ENCODE data around the gene MPP2. TPM values are rescaled to one million over a fixed set of nuclear protein-coding genes. Genes with fewer than 3 reads are reported as not detected.

MPP2 gene
- total RNA-seq, 5 donors from 2014 or later (not counting 1 experiment from before 2014, with no cell fraction given), result 1.6 to 5.6 (median 3.2) TPM

DNA sequence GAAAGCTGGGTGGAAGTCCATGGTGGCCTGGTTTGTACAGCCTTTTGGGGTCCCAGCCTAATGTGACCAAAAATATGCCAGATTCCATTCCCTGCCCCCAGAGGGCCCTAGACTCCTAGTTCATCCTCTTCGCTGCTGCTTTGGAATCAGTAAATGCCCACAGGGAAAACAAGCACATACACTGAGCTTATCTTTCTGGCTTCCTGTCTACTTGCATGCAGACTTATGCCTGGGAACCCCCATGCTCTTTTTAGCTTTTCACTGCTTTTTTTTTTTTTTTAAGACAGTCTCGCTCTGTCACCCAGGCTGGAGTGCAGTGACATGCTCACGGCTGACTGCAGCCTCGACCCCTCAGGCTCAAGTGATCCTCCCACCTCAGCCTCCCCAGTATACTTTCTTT, 66.5 kb downstream of the MPP2 start:
- H3K27ac ChIP-seq (ENCODE audit: low read length), result no peak overlapping the region
- peaks cover 0 to 25% of the 10 kb centered on the region in 2 experiments for H3K27me3 ChIP-seq (replicated peaks in 1 of 2; ENCODE audit: control insufficient read depth in 2 of 2, extremely low read depth in 1 of 2, insufficient read depth in 2 of 2, low read length in 1 of 2)
- no peaks in the 10 kb centered on the region for H3K9me3 ChIP-seq
- CTCF ChIA-PET, result interaction anchor here in 1 of 2 donors (0.6 to 0.7 kb wide), 2 partner anchors 116 to 270 kb away, joined by 3 read pairs; no protein-coding TSS in a partner anchor
- Mint-ChIP-seq H3K9me3 (no peaks in the 10 kb centered on the region), H3K36me3 (no peaks in the 10 kb centered on the region), H3K4me3 (no peak overlapping the region), H3K27me3 (peaks cover 21 to 25% of the 10 kb centered on the region in 2 donors), H3K27ac (no peak overlapping the region), H3K4me1 (no peaks in the 10 kb centered on the region)
- DNase-seq (no peak), ATAC-seq (replicated peaks in 1 of 4) (no peak)
- H3K36me3 ChIP-seq (ENCODE audit: control insufficient read depth in 2 of 2, extremely low read depth in 1 of 2, insufficient read depth in 1 of 2, low read length in 1 of 2), result no peaks in the 10 kb centered on the region
- no peaks in the 10 kb centered on the region for H3K4me1 ChIP-seq (ENCODE audit: control insufficient read depth in 1 of 2, extremely low read depth in 1 of 2, insufficient read depth in 2 of 2, low read length in 2 of 2)
- no peak overlapping the region for H3K4me3 ChIP-seq (ENCODE audit: control insufficient read depth in 1 of 2, extremely low read depth in 1 of 2, low read length in 1 of 2)
- POLR2A ChIA-PET, result no interaction called here
- WGBS (ENCODE audit: insufficient coverage), result 78% methylated on average over 1 of the region's 4 CpGs

GRCh38 chr17:43839670-43840108, 67.6 kb downstream of the MPP2 start:
- H3K4me1 Mint-ChIP-seq, result no peaks in the 10 kb centered on the region
- ATAC-seq (replicated peaks in 1 of 4) (no peak), DNase-seq (no peak)
- WGBS (ENCODE audit: insufficient coverage), result 72% methylated on average over 6 of the region's 7 CpGs
- H3K4me3 ChIP-seq (ENCODE audit: control insufficient read depth in 1 of 2, extremely low read depth in 1 of 2, low read length in 1 of 2), result no peak overlapping the region
- peaks cover 0 to 29% of the 10 kb centered on the region in 2 experiments for H3K27me3 ChIP-seq (replicated peaks in 1 of 2; ENCODE audit: control insufficient read depth in 2 of 2, extremely low read depth in 1 of 2, insufficient read depth in 2 of 2, low read length in 1 of 2)
- H3K4me3 Mint-ChIP-seq, result no peak overlapping the region
- peaks cover 26% of the 10 kb centered on the region in 2 donors for H3K27me3 Mint-ChIP-seq
- ChIA-PET CTCF (no interaction called here), POLR2A (no interaction called here)
- no peak overlapping the region for H3K27ac Mint-ChIP-seq
- no peaks in the 10 kb centered on the region for H3K4me1 ChIP-seq (ENCODE audit: control insufficient read depth in 1 of 2, extremely low read depth in 1 of 2, insufficient read depth in 2 of 2, low read length in 2 of 2)
- H3K9me3 ChIP-seq, result no peaks in the 10 kb centered on the region
- H3K36me3 Mint-ChIP-seq, result no peaks in the 10 kb centered on the region
- no peak overlapping the region for H3K27ac ChIP-seq (ENCODE audit: low read length)
- no peaks in the 10 kb centered on the region for H3K36me3 ChIP-seq (ENCODE audit: control insufficient read depth in 2 of 2, extremely low read depth in 1 of 2, insufficient read depth in 1 of 2, low read length in 1 of 2)
- H3K9me3 Mint-ChIP-seq, result no peaks in the 10 kb centered on the region

DNA sequence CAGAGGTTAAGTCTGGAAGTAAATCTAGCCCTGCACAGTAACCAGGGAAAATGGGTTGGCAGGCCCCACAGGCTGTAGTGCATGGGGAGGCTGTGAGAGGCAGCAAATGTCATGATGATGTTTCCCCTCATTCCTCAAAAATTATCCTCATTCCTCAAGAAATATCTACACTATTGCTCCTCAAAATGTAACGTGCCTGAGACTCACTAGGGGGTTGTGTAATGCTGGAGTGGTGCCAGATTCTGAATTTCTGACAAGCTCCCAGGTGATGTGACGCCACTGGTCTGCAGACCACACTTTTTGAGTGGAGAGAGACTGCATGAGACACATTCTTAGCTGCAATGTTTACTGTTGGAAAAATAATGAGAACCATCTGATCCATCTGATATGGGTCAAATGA, 73.2 kb downstream of the MPP2 start:
- no peak overlapping the region for H3K4me3 ChIP-seq (ENCODE audit: control insufficient read depth in 1 of 2, extremely low read depth in 1 of 2, low read length in 1 of 2)
- ATAC-seq (replicated peaks in 1 of 4) (no peak), DNase-seq (no peak)
- peaks cover 27 to 31% of the 10 kb centered on the region in 2 donors for H3K27me3 Mint-ChIP-seq
- no peaks in the 10 kb centered on the region for H3K9me3 Mint-ChIP-seq
- 67% methylated on average over 1 of the region's 2 CpGs for WGBS (ENCODE audit: insufficient coverage)
- no peak overlapping the region for H3K27ac ChIP-seq (ENCODE audit: low read length)
- ChIA-PET CTCF (no interaction called here), POLR2A (interaction anchor here in 1 of 2 donors (0.5 kb wide), 1 partner anchor 466 kb away, joined by 3 read pairs; no protein-coding TSS in a partner anchor)
- H3K36me3 ChIP-seq (ENCODE audit: control insufficient read depth in 2 of 2, extremely low read depth in 1 of 2, insufficient read depth in 1 of 2, low read length in 1 of 2), result no peaks in the 10 kb centered on the region
- H3K4me1 ChIP-seq (ENCODE audit: control insufficient read depth in 1 of 2, extremely low read depth in 1 of 2, insufficient read depth in 2 of 2, low read length in 2 of 2), result peaks cover 2 to 13% of the 10 kb centered on the region in 2 experiments
- H3K4me3 Mint-ChIP-seq, result peak overlapping the region; percentile 56 to 86 (median 78)
- no peaks in the 10 kb centered on the region for H3K36me3 Mint-ChIP-seq
- H3K27ac Mint-ChIP-seq, result no peak overlapping the region
- H3K27me3 ChIP-seq (replicated peaks in 1 of 2; ENCODE audit: control insufficient read depth in 2 of 2, extremely low read depth in 1 of 2, insufficient read depth in 2 of 2, low read length in 1 of 2), result peaks cover 0 to 40% of the 10 kb centered on the region in 2 experiments
- peaks cover 12 to 21% (median 16%) of the 10 kb centered on the region in 3 donors for H3K4me1 Mint-ChIP-seq
- H3K9me3 ChIP-seq, result no peaks in the 10 kb centered on the region

DNA sequence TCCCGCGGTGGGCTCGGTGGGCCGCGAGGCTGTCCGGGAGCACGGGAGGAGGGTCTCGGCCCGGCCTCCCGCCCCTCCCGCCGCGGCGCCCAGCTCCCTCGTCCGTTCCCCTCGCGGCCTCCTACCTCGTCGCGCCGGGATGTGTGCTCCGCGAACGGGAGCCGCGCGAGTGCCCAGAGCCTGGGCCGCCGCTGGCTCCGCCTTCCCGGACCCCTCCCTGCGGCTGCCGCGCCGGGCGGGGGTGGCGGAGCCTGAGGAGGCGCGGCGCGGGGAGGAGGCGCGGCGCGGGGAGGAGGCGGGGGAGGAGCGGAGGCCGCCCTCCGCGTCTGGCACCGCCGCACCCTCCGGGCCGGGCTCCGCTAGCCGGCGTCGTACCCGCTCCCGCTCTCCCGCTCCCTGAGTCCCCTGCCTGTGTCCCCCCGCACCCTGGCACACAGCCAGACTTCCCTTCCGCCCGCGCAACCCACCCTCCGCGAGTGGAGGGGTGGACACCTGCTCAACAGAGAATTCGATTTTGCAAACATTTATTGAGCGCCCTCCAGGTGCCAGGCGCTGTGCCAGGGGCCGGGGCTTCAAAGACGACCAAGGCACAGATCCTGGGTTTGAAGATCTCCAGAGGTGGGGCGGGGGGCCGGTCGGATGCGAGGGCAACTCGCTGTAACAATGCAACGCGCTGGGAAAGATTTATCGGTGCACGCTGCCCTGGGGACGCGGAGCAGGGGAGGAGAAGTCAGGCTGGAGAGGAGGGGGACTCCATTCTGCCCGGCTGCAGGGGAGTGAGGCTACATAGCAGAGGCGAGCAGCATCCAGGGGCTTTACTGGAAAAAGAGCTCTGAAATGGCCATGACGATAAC, 74.1 kb downstream of the MPP2 start, which contains the start of gene MPP3:
MPP3 (minus strand) TSS at position 171 of the 854 bp plus-strand sequence. CDS start 1,240 bp downstream, outside the sequence.
- peak within 1 kb of the TSS; percentile 39 to 54 for H3K4me3 ChIP-seq (ENCODE audit: control insufficient read depth in 1 of 2, extremely low read depth in 1 of 2, low read length in 1 of 2)
- Mint-ChIP-seq H3K4me3 (peak within 1 kb of the TSS; percentile 78 to 86 (median 79)), H3K36me3 (no peaks in the 10 kb centered on the region), H3K4me1 (peaks cover 12 to 21% (median 16%) of the 10 kb centered on the region in 3 donors), H3K27me3 (peaks cover 27 to 29% of the 10 kb centered on the region in 2 donors), H3K9me3 (no peaks in the 10 kb centered on the region), H3K27ac (peak within 1 kb of the TSS in 1 of 2 donors; percentile 13)
- H3K9me3 ChIP-seq, result no peaks in the 10 kb centered on the region
- WGBS (ENCODE audit: insufficient coverage), result 2% methylated on average over 86 of the region's 87 CpGs
- ATAC-seq (replicated peaks in 1 of 4) (peak; percentile 92 to 97 (median 94)), DNase-seq (peak in 33 of 35 experiments; percentile 5 to 70 (median 38))
- no peaks in the 10 kb centered on the region for H3K36me3 ChIP-seq (ENCODE audit: control insufficient read depth in 2 of 2, extremely low read depth in 1 of 2, insufficient read depth in 1 of 2, low read length in 1 of 2)
- peaks cover 2 to 13% of the 10 kb centered on the region in 2 experiments for H3K4me1 ChIP-seq (ENCODE audit: control insufficient read depth in 1 of 2, extremely low read depth in 1 of 2, insufficient read depth in 2 of 2, low read length in 2 of 2)
- H3K27ac ChIP-seq (ENCODE audit: low read length), result no peak within 1 kb of the TSS
- CTCF ChIA-PET, result no interaction called here
- POLR2A ChIA-PET, result interaction anchor here in 1 of 2 donors (0.5 kb wide), 1 partner anchor 466 kb away, joined by 3 read pairs; no protein-coding TSS in a partner anchor
- H3K27me3 ChIP-seq (replicated peaks in 1 of 2; ENCODE audit: control insufficient read depth in 2 of 2, extremely low read depth in 1 of 2, insufficient read depth in 2 of 2, low read length in 1 of 2), result peaks cover 0 to 38% of the 10 kb centered on the region in 2 experiments

DNA sequence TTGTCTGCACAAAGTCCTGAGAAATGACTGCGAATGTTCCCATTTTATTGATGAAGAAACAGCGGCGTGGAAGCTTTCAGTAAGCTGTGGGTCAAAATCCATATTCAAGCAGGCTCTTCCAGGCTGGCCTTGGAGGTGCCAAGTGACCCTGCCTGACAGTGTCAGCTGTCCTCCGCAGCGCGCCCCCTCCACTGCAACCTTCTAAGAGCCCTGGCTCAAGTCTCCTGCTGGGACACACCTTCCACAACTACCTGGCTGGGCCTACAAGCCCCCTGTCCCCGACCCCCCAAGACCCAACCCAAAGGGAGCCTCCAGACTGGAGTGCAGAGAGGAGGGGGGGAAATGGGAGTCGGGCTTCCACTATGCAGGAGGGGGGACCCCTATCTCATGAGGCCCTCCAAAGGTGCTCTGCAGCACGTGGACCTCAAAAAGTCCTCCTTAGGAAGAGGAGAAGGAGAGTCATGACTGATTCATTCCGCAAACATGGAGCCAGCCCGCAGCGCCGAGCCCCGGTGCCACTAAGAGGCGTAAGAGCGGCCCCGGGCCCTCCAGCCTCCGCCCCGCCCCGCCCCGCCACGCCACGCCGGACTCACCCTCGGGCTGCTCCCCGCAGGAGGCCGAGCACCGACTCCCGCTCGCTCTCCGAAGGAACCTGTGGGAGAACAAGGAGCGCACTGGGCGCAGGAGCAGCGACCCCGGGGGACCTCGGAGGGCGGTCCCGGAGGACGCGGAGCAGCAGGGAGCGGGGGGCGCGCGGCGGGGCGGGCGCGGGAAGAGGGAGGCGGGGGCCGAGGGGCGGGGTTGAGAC, 75.0 kb downstream of the MPP2 start:
- Mint-ChIP-seq H3K27me3 (peaks cover 21 to 26% of the 10 kb centered on the region in 2 donors), H3K27ac (no peak overlapping the region), H3K36me3 (no peaks in the 10 kb centered on the region), H3K9me3 (no peaks in the 10 kb centered on the region), H3K4me1 (peaks cover 12 to 21% (median 16%) of the 10 kb centered on the region in 3 donors), H3K4me3 (peak overlapping the region; percentile 69 to 86 (median 77))
- H3K27ac ChIP-seq (ENCODE audit: low read length), result no peak overlapping the region
- H3K4me1 ChIP-seq (ENCODE audit: control insufficient read depth in 1 of 2, extremely low read depth in 1 of 2, insufficient read depth in 2 of 2, low read length in 2 of 2), result peaks cover 2 to 13% of the 10 kb centered on the region in 2 experiments
- POLR2A ChIA-PET, result no interaction called here
- no peaks in the 10 kb centered on the region for H3K36me3 ChIP-seq (ENCODE audit: control insufficient read depth in 2 of 2, extremely low read depth in 1 of 2, insufficient read depth in 1 of 2, low read length in 1 of 2)
- DNase-seq (peak in 5 of 35 experiments; percentile 2 to 16 (median 6)), ATAC-seq (replicated peaks in 1 of 4) (peak; percentile 22 to 36 (median 32))
- no peaks in the 10 kb centered on the region for H3K9me3 ChIP-seq
- WGBS (ENCODE audit: insufficient coverage), result 9% methylated on average over 46 of the region's 51 CpGs
- peak overlapping the region in 1 of 2 donors; percentile 15 for H3K4me3 ChIP-seq (ENCODE audit: control insufficient read depth in 1 of 2, extremely low read depth in 1 of 2, low read length in 1 of 2)
- CTCF ChIA-PET, result interaction anchor here in 1 of 2 donors (0.7 kb wide), 1 partner anchor 119 kb away, joined by 4 read pairs; no protein-coding TSS in a partner anchor
- H3K27me3 ChIP-seq (replicated peaks in 1 of 2; ENCODE audit: control insufficient read depth in 2 of 2, extremely low read depth in 1 of 2, insufficient read depth in 2 of 2, low read length in 1 of 2), result peaks cover 0 to 30% of the 10 kb centered on the region in 2 experiments

GRCh38 chr17:43831633-43832032, 75.7 kb downstream of the MPP2 start:
- peaks cover 0 to 30% of the 10 kb centered on the region in 2 experiments for H3K27me3 ChIP-seq (replicated peaks in 1 of 2; ENCODE audit: control insufficient read depth in 2 of 2, extremely low read depth in 1 of 2, insufficient read depth in 2 of 2, low read length in 1 of 2)
- peaks cover 2 to 13% of the 10 kb centered on the region in 2 experiments for H3K4me1 ChIP-seq (ENCODE audit: control insufficient read depth in 1 of 2, extremely low read depth in 1 of 2, insufficient read depth in 2 of 2, low read length in 2 of 2)
- WGBS (ENCODE audit: insufficient coverage), result 100% methylated on average over 2 of the region's 8 CpGs
- ChIA-PET POLR2A (no interaction called here), CTCF (interaction anchor here in 1 of 2 donors (0.7 kb wide), 1 partner anchor 118 kb away, joined by 4 read pairs; no protein-coding TSS in a partner anchor)
- Mint-ChIP-seq H3K27me3 (peaks cover 20 to 26% of the 10 kb centered on the region in 2 donors), H3K36me3 (no peaks in the 10 kb centered on the region), H3K27ac (no peak overlapping the region), H3K4me3 (peak overlapping the region; percentile 69 to 86 (median 77)), H3K4me1 (peaks cover 12 to 21% (median 16%) of the 10 kb centered on the region in 3 donors), H3K9me3 (no peaks in the 10 kb centered on the region)
- ATAC-seq (replicated peaks in 1 of 4), result no peak
- DNase-seq, result no peak
- H3K36me3 ChIP-seq (ENCODE audit: control insufficient read depth in 2 of 2, extremely low read depth in 1 of 2, insufficient read depth in 1 of 2, low read length in 1 of 2), result no peaks in the 10 kb centered on the region
- H3K27ac ChIP-seq (ENCODE audit: low read length), result no peak overlapping the region
- no peak overlapping the region for H3K4me3 ChIP-seq (ENCODE audit: control insufficient read depth in 1 of 2, extremely low read depth in 1 of 2, low read length in 1 of 2)
- H3K9me3 ChIP-seq, result no peaks in the 10 kb centered on the region

Measured in T-cell (primary cell).